HCT116 (cell line): Measurements from ENCODE around the gene SPEN. TPM values are rescaled to one million over a fixed set of nuclear protein-coding genes. Genes with fewer than 3 reads are reported as not detected.
"Not testable (repeated sequence)": the region's sequence is repeated elsewhere in the genome, so short reads cannot be mapped to it uniquely, and the experiment has no call there.

Experiments
- ATAC-seq: fragments of 200-7000 bp; cut with Tn5 transposase; 2 replicates; pipeline ENCODE4 v1.9.1; 2020; ENCODE audit warnings: mild to moderate bottlenecking, moderate library complexity
- BruUV-seq: library from RNA; stranded (reverse); fragments of 400-500 nt; replicated peaks from 2 replicates; lab custom pipeline; 2021; lab: Mats Ljungman, UMichigan
- CTCF ChIA-PET: fragments of 300-600 bp; sonication (Branson Sonifier 250); formaldehyde crosslinking; loops from one replicate; lab custom pipeline; 2021; ENCODE audit warnings: antibody characterized with exemption; lab: Charles Lee
- POLR2A ChIA-PET: fragments of 300-600, 350-600 bp; sonication (Branson Sonifier 250); formaldehyde crosslinking; loops from one replicate; lab custom pipeline; 2021; ENCODE audit warnings: antibody characterized with exemption; lab: Charles Lee
- RAD21 ChIA-PET, 2 experiments: fragments of 300-600 bp; sonication (Branson Sonifier 250); formaldehyde crosslinking; loops; one replicate each; lab custom pipeline; 2023; ENCODE audit warnings: low total read pairs in 2 of 2; ENCODE audit not compliant: uncharacterized antibody in 2 of 2, unreplicated experiment in 2 of 2, low non-redundant PET in 1 of 2; lab: Charles Lee
- DNase-seq: peaks from one replicate; pipeline ENCODE4 v3.0.0-alpha.2; 2010; ENCODE audit warnings: low read depth, low spot score
- H2AFZ ChIP-seq: fragments of 200-600 bp; shearing (Covaris generic), sonication (generic); 2 replicates; pipeline ENCODE4 v1.6.1; 2017; ENCODE audit warnings: low read depth, mixed run types, mixed read lengths, antibody characterized with exemption, low read length; ENCODE audit not compliant: poor library complexity, severe bottlenecking
- H3K27ac ChIP-seq: 2 replicates; pipeline ENCODE4 v1.5.1; 2012; ENCODE audit warnings: low read depth, low read length
- H3K27me3 ChIP-seq: fragments of 200-600 bp; sonication (generic); 2 replicates; pipeline ENCODE4 v1.6.1; 2016; ENCODE audit warnings: mixed run types, low read length, mixed read lengths; ENCODE audit not compliant: insufficient read depth
- H3K36me3 ChIP-seq, 2 experiments: fragments of 200-500 bp in 1 of 2; fragments of 200-600 bp in 1 of 2; sonication (Bioruptor generic) in 1 of 2; sonication (generic) in 1 of 2; 2 replicates each; pipeline versions ENCODE4 v1.5.1 to v1.6.1; 2014 to 2016; ENCODE audit warnings: low read length in 2 of 2, inconsistent platforms in 1 of 2, mixed read lengths in 1 of 2, mixed run types in 1 of 2; ENCODE audit not compliant: insufficient read depth in 2 of 2, control insufficient read depth in 1 of 2
- H3K4me1 ChIP-seq, 2 experiments: fragments of 200-600 bp in 1 of 2; sonication (generic) in 1 of 2; 2 replicates each; pipeline versions ENCODE4 v1.5.1 to v1.6.1; 2012 to 2017; ENCODE audit warnings: low read length in 2 of 2, inconsistent platforms in 1 of 2, mild to moderate bottlenecking in 1 of 2, mixed read lengths in 1 of 2, mixed run types in 1 of 2, moderate library complexity in 1 of 2; ENCODE audit not compliant: insufficient read depth in 2 of 2, control insufficient read depth in 1 of 2
- H3K4me2 ChIP-seq: fragments of 200-600 bp; sonication (generic); 2 replicates; pipeline ENCODE4 v1.6.1; 2017; ENCODE audit warnings: mixed run types, low read length, mixed read lengths
- H3K4me3 ChIP-seq, 2 experiments: fragments of 200-600 bp in 1 of 2; sonication (generic) in 1 of 2; replicated peaks in 1 of 2; 2 replicates each; pipeline ENCODE4 v1.5.1; 2011 to 2016; ENCODE audit warnings: low read length in 2 of 2, control low read depth in 1 of 2, low read depth in 1 of 2, mild to moderate bottlenecking in 1 of 2, mixed read lengths in 1 of 2, mixed run types in 1 of 2
- H3K79me2 ChIP-seq: fragments of 200-600 bp; sonication (generic); 2 replicates; pipeline ENCODE4 v1.6.1; 2017; ENCODE audit warnings: mild to moderate bottlenecking, mixed run types, low read length, moderate library complexity, mixed read lengths; ENCODE audit not compliant: insufficient read depth
- H3K9ac ChIP-seq: fragments of 200-600 bp; sonication (generic); 2 replicates; pipeline ENCODE4 v1.6.1; 2016; ENCODE audit warnings: low read length, mixed read lengths
- H3K9me2 ChIP-seq: fragments of 200-600 bp; sonication (generic), shearing (Covaris generic); 2 replicates; pipeline ENCODE4 v1.6.1; 2017; ENCODE audit warnings: mixed run types, mild to moderate bottlenecking, moderate library complexity; ENCODE audit not compliant: insufficient read depth
- H3K9me3 ChIP-seq, 2 experiments: fragments of 200-500 bp in 1 of 2; fragments of 200-600 bp in 1 of 2; sonication (Bioruptor generic) in 1 of 2; sonication (generic) in 1 of 2; 2 replicates each; pipeline ENCODE4 v1.6.1; 2014 to 2017; ENCODE audit warnings: low read length in 2 of 2, mixed read lengths in 2 of 2, inconsistent platforms in 1 of 2, low read depth in 1 of 2, mild to moderate bottlenecking in 1 of 2, mixed run types in 1 of 2, moderate library complexity in 1 of 2; ENCODE audit not compliant: control insufficient read depth in 1 of 2, insufficient read depth in 1 of 2
- H4K20me1 ChIP-seq: fragments of 200-600 bp; sonication (generic), shearing (Covaris generic); 2 replicates; pipeline ENCODE4 v1.6.1; 2017; ENCODE audit warnings: mixed run types, mild to moderate bottlenecking, moderate library complexity; ENCODE audit not compliant: insufficient read depth
- CBX3 ChIP-seq: IDR thresholded peaks from 2 replicates; pipeline ENCODE4 v1.6.1; 2012; ENCODE audit warnings: low read depth
- FOSL1 ChIP-seq: IDR thresholded peaks from 2 replicates; pipeline ENCODE4 v1.6.1; 2012; ENCODE audit warnings: low read depth
- JUND ChIP-seq: IDR thresholded peaks from 2 replicates; pipeline ENCODE4 v1.6.1; 2012
- POLR2AphosphoS5 ChIP-seq: IDR thresholded peaks from 2 replicates; pipeline ENCODE4 v1.6.1; 2011; ENCODE audit warnings: mild to moderate bottlenecking, low read depth, low read length, moderate library complexity
- SIN3A ChIP-seq: IDR thresholded peaks from 2 replicates; pipeline ENCODE4 v1.6.1; 2012; ENCODE audit warnings: low read depth
- TCF7L2 ChIP-seq: IDR thresholded peaks from 2 replicates; pipeline ENCODE4 v1.7.0; 2011; ENCODE audit warnings: borderline replicate concordance, inconsistent platforms; ENCODE audit not compliant: insufficient read depth, insufficient read length; ENCODE audit errors: extremely low read depth
- YY1 ChIP-seq: IDR thresholded peaks from 2 replicates; pipeline ENCODE4 v1.6.1; 2011; ENCODE audit warnings: low read length, low read depth, moderate library complexity, mild to moderate bottlenecking; ENCODE audit not compliant: insufficient replicate concordance; ENCODE audit errors: extremely low read depth
- ZFX ChIP-seq: fragments of 450-650 bp; IDR thresholded peaks from 2 replicates; pipeline ENCODE4 v1.6.1; 2017
- intact Hi-C: fragments of 100-400 bp; cut with micrococcal nuclease; formaldehyde crosslinking; loops from 2 replicates; pipeline ENCODE4 v1.10.0; 2022
- total RNA-seq: library from RNA; stranded (reverse); gene quantifications from one replicate; pipeline ENCODE4 v1.2.1, GENCODE V29; 2021; ENCODE audit not compliant: unreplicated experiment
- TF ChIP-seq, protein P1 (sequence below): IDR thresholded peaks from 2 replicates; pipeline ENCODE4 v1.6.1; 2012
- TF ChIP-seq, protein P2 (sequence below), 3 experiments: fragments of 200-600 bp in 1 of 3; sonication (generic) in 1 of 3; IDR thresholded peaks in 2 of 3; conservative IDR thresholded peaks in 1 of 3; 2 replicates each; pipeline ENCODE4 v1.5.1; 2012 to 2017; ENCODE audit warnings: low read depth in 2 of 3, low read length in 2 of 3, antibody characterized with exemption in 1 of 3, borderline replicate concordance in 1 of 3, control low read depth in 1 of 3, mild to moderate bottlenecking in 1 of 3, mixed read lengths in 1 of 3, mixed run types in 1 of 3, moderate library complexity in 1 of 3; ENCODE audit not compliant: insufficient read depth in 1 of 3

SPEN gene
- total RNA-seq, 1 experiment from 2014 or later = 58.6 TPM

DNA sequence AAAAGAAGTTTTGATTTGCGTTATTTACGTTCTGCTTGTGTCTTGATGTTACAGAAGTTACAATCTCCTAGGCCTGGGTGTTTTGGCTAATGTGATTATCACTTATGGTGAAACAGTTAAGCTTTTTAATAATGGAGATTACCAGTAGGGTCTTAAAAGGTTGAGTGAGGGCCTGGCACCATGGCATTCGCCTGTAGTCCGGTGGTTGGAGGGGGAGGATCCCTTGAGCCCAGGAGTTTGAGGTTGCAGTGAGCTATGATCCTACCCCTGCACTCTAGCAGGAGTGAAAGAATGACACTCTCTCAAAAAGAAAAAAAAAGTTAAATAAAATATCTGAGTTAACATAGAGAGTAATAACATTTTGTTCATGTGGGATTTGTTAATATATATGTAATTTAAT lies 8.8 kb upstream of the SPEN start:
- H3K4me2 ChIP-seq = no peak overlapping the region
- no peak overlapping the region for H2AFZ ChIP-seq
- POLR2A ChIA-PET = no interaction called here
- H3K27me3 ChIP-seq = no peaks in the 10 kb centered on the region
- TF ChIP-seq, protein P1, sequence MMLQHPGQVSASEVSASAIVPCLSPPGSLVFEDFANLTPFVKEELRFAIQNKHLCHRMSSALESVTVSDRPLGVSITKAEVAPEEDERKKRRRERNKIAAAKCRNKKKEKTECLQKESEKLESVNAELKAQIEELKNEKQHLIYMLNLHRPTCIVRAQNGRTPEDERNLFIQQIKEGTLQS = no peak
- TF ChIP-seq ZFX = no peak
- TF ChIP-seq, all 23 proteins: peak for 0
- H3K4me3 ChIP-seq = no peak overlapping the region
- no peaks in the 10 kb centered on the region for H3K36me3 ChIP-seq
- ChIA-PET CTCF (no interaction called here), RAD21 (interaction anchor here in 1 of 2 experiments (0.6 kb wide), 1 partner anchor 14 kb away, joined by 4 read pairs; no protein-coding TSS in a partner anchor)
- H3K9me3 ChIP-seq = no peaks in the 10 kb centered on the region
- H4K20me1 ChIP-seq = no peaks in the 10 kb centered on the region
- no peak for ATAC-seq
- DNase-seq = no peak
- intact Hi-C loops = no loop called here
- H3K27ac ChIP-seq = no peak overlapping the region
- H3K4me1 ChIP-seq = peaks cover 6 to 30% of the 10 kb centered on the region in 2 experiments
- no TSS peak for BruUV-seq
- no peak overlapping the region for H3K9ac ChIP-seq
- H3K9me2 ChIP-seq = no peaks in the 10 kb centered on the region
- no peaks in the 10 kb centered on the region for H3K79me2 ChIP-seq

DNA sequence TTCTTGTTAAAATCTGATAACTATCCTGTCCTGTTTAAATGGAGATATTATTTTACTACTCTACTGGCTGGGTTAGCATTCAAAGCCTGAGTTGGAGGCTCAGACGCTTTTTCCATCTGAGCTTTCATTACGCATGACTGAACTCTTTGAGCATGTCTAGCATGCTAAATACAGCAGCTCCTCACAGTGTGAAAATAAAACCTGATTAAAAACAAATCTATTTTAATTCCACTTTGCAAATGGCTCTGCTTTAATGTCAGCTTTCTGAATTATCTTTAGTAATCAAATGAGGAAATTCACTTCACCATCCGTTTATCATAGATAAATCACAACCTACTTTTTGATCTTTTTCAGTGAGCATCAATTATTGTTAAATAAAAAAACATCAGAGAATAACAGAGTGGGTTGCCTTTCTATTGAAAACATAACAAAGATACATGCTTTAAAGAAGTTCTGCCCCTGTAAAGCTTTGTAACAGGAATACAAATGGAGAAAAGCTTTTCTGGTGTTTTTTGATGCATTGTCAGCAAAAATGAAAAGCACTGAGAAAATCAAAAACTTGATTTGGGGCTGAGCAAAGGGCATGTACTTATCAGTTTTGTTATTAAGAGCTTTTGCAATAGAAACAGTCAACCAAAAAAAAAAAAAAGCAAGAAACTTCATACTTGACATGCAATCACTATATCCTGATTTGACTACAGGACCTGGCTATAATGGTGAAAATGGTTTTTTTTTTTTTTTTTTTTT lies 3.5 kb upstream of the SPEN start:
- Histone ChIP-seq H3K4me2 (no peak overlapping the region), H3K4me1 (peaks cover 4 to 15% of the 10 kb centered on the region in 2 experiments; a peak in 3 of 4 replicates), H3K27ac (no peak overlapping the region), H3K79me2 (peaks cover 20% of the 10 kb centered on the region), H2AFZ (no peak overlapping the region), H3K4me3 (no peak overlapping the region), H3K9me3 (no peaks in the 10 kb centered on the region), H3K36me3 (no peaks in the 10 kb centered on the region), H4K20me1 (no peaks in the 10 kb centered on the region), H3K27me3 (no peaks in the 10 kb centered on the region), H3K9ac (no peak overlapping the region), H3K9me2 (no peaks in the 10 kb centered on the region)
- ChIA-PET CTCF (interaction anchor here (1.1 kb wide), 2 partner anchors 28 to 52 kb away, joined by 3 to 4 read pairs; no protein-coding TSS in a partner anchor), POLR2A (interaction anchor here (0.6 to 1.2 kb wide), 2 partner anchors 11 to 15 kb away, joined by 3 to 6 read pairs; no protein-coding TSS in a partner anchor), RAD21 (no interaction called here)
- intact Hi-C loops = no loop called here
- no peak for DNase-seq
- no peak for TF ChIP-seq SIN3A
- TF ChIP-seq JUND = no peak
- no peak for TF ChIP-seq YY1
- TF ChIP-seq FOSL1 = no peak
- TF ChIP-seq, protein P2, sequence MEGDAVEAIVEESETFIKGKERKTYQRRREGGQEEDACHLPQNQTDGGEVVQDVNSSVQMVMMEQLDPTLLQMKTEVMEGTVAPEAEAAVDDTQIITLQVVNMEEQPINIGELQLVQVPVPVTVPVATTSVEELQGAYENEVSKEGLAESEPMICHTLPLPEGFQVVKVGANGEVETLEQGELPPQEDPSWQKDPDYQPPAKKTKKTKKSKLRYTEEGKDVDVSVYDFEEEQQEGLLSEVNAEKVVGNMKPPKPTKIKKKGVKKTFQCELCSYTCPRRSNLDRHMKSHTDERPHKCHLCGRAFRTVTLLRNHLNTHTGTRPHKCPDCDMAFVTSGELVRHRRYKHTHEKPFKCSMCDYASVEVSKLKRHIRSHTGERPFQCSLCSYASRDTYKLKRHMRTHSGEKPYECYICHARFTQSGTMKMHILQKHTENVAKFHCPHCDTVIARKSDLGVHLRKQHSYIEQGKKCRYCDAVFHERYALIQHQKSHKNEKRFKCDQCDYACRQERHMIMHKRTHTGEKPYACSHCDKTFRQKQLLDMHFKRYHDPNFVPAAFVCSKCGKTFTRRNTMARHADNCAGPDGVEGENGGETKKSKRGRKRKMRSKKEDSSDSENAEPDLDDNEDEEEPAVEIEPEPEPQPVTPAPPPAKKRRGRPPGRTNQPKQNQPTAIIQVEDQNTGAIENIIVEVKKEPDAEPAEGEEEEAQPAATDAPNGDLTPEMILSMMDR (IDR thresholded peaks at IDR 0.05 in 2 of 3, conservative IDR thresholded peaks at IDR 0.05 in 1 of 3; ENCODE audit: borderline replicate concordance in 1 of 3, insufficient read depth in 1 of 3, low read depth in 2 of 3, low read length in 2 of 3) = no peak
- no peak for TF ChIP-seq TCF7L2
- no peak for TF ChIP-seq CBX3
- no peak for TF ChIP-seq POLR2AphosphoS5
- BruUV-seq = no TSS peak
- ATAC-seq = no peak

DNA sequence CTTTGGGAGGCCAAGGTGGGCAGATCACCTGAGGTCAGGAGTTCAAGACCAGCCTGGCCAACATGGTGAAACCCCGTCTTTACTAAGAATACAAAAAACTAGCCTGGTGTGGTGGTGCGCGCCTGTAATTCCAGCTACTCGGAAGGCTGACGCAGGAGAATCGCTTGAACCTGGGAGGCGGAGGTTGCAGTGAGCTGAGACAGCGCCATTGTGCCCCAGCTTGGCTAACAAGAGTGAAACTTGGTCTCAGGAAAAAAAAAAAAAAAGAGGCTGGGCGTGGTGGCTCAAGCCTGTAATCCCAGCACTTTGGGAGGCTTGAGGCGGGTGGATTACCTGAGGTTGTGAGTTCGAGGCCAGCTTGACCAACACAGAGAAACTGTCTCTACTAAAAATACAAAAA lies 1.5 kb upstream of the SPEN start:
- H3K27me3 ChIP-seq, BruUV-seq, H3K27ac ChIP-seq, ATAC-seq, RAD21 ChIA-PET, H3K9me3 ChIP-seq, H3K9me2 ChIP-seq, intact Hi-C loops, DNase-seq, H2AFZ ChIP-seq, H3K36me3 ChIP-seq, H3K4me3 ChIP-seq, POLR2A ChIA-PET, H4K20me1 ChIP-seq, CTCF ChIA-PET: not testable (repeated sequence)
- Histone ChIP-seq H3K4me1 (peaks cover 13 to 30% of the 10 kb centered on the region in 2 experiments), H3K9ac (peak overlapping the region; percentile 90; the same call in 1 of the 2 replicates), H3K79me2 (peaks cover 40% of the 10 kb centered on the region), H3K4me2 (peak overlapping the region; percentile 83)
